ENCODE results near the gene HNF4A. TPM values are rescaled to one million over a fixed set of nuclear protein-coding genes. Genes with fewer than 3 reads are reported as not detected.

HNF4A gene
- polyA plus RNA-seq, 1 of the 3 experiments (the other 2 are of a cell fraction): not detected

GRCh38 chr20:44349349-44349748 lies 6.2 kb upstream of the HNF4A start:
- ChIA-PET POLR2A (no interaction called here), CTCF (interaction anchor here (0.6 to 0.9 kb wide), 3 partner anchors 10 to 112 kb away, joined by 3 read pairs; no protein-coding TSS in a partner anchor)
- no peak overlapping the region for H2AFZ ChIP-seq (ENCODE audit: low read depth)
- no peaks in the 10 kb centered on the region for H3K9me2 ChIP-seq
- no peaks in the 10 kb centered on the region for H4K20me1 ChIP-seq (ENCODE audit: insufficient read depth)
- TF ChIP-seq, protein P1, sequence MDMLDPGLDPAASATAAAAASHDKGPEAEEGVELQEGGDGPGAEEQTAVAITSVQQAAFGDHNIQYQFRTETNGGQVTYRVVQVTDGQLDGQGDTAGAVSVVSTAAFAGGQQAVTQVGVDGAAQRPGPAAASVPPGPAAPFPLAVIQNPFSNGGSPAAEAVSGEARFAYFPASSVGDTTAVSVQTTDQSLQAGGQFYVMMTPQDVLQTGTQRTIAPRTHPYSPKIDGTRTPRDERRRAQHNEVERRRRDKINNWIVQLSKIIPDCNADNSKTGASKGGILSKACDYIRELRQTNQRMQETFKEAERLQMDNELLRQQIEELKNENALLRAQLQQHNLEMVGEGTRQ (IDR thresholded peaks at IDR 0.05; ENCODE audit: borderline replicate concordance, low read depth, low read length): no peak
- TF ChIP-seq FOSL2 (IDR thresholded peaks at IDR 0.05; ENCODE audit: borderline replicate concordance, low read depth) (no peak), RFX5 (IDR thresholded peaks at IDR 0.05; ENCODE audit: low read length) (no peak), SIN3A (IDR thresholded peaks at IDR 0.05; ENCODE audit: borderline replicate concordance, low read depth, low read length) (no peak), FOXJ3 (CRISPR knock-in tag; IDR thresholded peaks at IDR 0.05) (no peak), RCOR1 (IDR thresholded peaks at IDR 0.05; ENCODE audit: low read length) (no peak), TAF1 (IDR thresholded peaks at IDR 0.05; ENCODE audit: borderline replicate concordance, low read depth, low read length) (no peak), YY1 (IDR thresholded peaks at IDR 0.05; ENCODE audit: low read depth) (no peak), MAX (IDR thresholded peaks at IDR 0.05; ENCODE audit: low read depth) (no peak), MXI1 (IDR thresholded peaks at IDR 0.05; ENCODE audit: low read depth, low read length) (no peak), RXRA (IDR thresholded peaks at IDR 0.05; ENCODE audit: borderline replicate concordance, low read depth) (no peak), JUND (IDR thresholded peaks at IDR 0.05) (no peak), ZBTB33 (IDR thresholded peaks at IDR 0.05; ENCODE audit: borderline replicate concordance, low read depth) (no peak), POLR2AphosphoS5 (IDR thresholded peaks at IDR 0.05; ENCODE audit: low read depth, low read length) (no peak)
- TF ChIP-seq, protein P2, sequence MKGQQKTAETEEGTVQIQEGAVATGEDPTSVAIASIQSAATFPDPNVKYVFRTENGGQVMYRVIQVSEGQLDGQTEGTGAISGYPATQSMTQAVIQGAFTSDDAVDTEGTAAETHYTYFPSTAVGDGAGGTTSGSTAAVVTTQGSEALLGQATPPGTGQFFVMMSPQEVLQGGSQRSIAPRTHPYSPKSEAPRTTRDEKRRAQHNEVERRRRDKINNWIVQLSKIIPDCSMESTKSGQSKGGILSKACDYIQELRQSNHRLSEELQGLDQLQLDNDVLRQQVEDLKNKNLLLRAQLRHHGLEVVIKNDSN (IDR thresholded peaks at IDR 0.05; ENCODE audit: borderline replicate concordance, low read depth): no peak
- TF ChIP-seq, protein P3, sequence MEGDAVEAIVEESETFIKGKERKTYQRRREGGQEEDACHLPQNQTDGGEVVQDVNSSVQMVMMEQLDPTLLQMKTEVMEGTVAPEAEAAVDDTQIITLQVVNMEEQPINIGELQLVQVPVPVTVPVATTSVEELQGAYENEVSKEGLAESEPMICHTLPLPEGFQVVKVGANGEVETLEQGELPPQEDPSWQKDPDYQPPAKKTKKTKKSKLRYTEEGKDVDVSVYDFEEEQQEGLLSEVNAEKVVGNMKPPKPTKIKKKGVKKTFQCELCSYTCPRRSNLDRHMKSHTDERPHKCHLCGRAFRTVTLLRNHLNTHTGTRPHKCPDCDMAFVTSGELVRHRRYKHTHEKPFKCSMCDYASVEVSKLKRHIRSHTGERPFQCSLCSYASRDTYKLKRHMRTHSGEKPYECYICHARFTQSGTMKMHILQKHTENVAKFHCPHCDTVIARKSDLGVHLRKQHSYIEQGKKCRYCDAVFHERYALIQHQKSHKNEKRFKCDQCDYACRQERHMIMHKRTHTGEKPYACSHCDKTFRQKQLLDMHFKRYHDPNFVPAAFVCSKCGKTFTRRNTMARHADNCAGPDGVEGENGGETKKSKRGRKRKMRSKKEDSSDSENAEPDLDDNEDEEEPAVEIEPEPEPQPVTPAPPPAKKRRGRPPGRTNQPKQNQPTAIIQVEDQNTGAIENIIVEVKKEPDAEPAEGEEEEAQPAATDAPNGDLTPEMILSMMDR (IDR thresholded peaks at IDR 0.05): no peak
- no peaks in the 10 kb centered on the region for H3K4me1 ChIP-seq (ENCODE audit: control insufficient read depth in 1 of 2, insufficient read depth in 2 of 2, low read depth in 1 of 2, low read length in 1 of 2)
- H3K4me2 ChIP-seq: no peak overlapping the region
- H3K4me3 ChIP-seq (ENCODE audit: low read depth in 2 of 2, low read length in 1 of 2): no peak overlapping the region
- no peaks in the 10 kb centered on the region for H3K36me3 ChIP-seq (replicated peaks in 1 of 2; ENCODE audit: control insufficient read depth in 1 of 2, insufficient read depth in 2 of 2, low read length in 1 of 2)
- no peaks in the 10 kb centered on the region for H3K9me3 ChIP-seq
- no peak overlapping the region for H3K27ac ChIP-seq (ENCODE audit: low read depth in 2 of 2, low read length in 1 of 2)
- no peaks in the 10 kb centered on the region for H3F3A ChIP-seq (replicated peaks; ENCODE audit: insufficient read depth)
- 30% methylated on average over 3 of the region's 3 CpGs for WGBS (ENCODE audit: low lambda C conversion rate)
- H3K9ac ChIP-seq: no peak overlapping the region
- no peaks in the 10 kb centered on the region for H3K79me2 ChIP-seq (ENCODE audit: insufficient read depth)
- no peaks in the 10 kb centered on the region; the same call in 1 of the 2 replicates for H3K27me3 ChIP-seq (ENCODE audit: insufficient read depth)
- DNase-seq: no peak
